Measurements from ENCODE around the gene CLDN3. TPM values are rescaled to one million over a fixed set of nuclear protein-coding genes. Genes with fewer than 3 reads are reported as not detected.

CLDN3 gene
- polyA plus RNA-seq, 2 of the 4 experiments (the other 2 are of a cell fraction) = 1.7 to 2.0 TPM

GRCh38 chr7:73738220-73738611 is 31.9 kb downstream of the CLDN3 start:
- peak; percentile 20 to 46; a peak in 5 of 6 replicates for ATAC-seq
- ChIA-PET POLR2A (interaction anchor here (0.6 to 2.5 kb wide), 11 partner anchors 15 to 291 kb away, joined by 3 to 16 read pairs (median 3); partner anchors contain the start of genes METTL27 and TBL2), CTCF (interaction anchor here (1.3 to 12.2 kb wide), 5 partner anchors 12 to 286 kb away, joined by 4 to 273 read pairs (median 12); no protein-coding TSS in a partner anchor)
- no peak for FAIRE-seq
- no peak for TF ChIP-seq POLR2A (IDR thresholded peaks at IDR 0.05; ENCODE audit: low read length)
- TF ChIP-seq PHF8 (IDR thresholded peaks at IDR 0.05; ENCODE audit: borderline replicate concordance, low read depth) = peak; percentile 59; the same call in 1 of the 2 replicates
- TF ChIP-seq KDM1A (IDR thresholded peaks at IDR 0.05; ENCODE audit: low read depth) = no peak
- TF ChIP-seq ZSCAN20 (CRISPR knock-in tag; IDR thresholded peaks at IDR 0.05) = no peak
- TF ChIP-seq RAD21 (conservative IDR thresholded peaks at IDR 0.05 in 1 of 2, IDR thresholded peaks at IDR 0.05 in 1 of 2) = no peak
- peak overlapping the region; percentile 86 to 96 for H3K27ac ChIP-seq
- WGBS (ENCODE audit: missing lambda C conversion rate) = under 1% methylated on average over 17 of the region's 24 CpGs
- peak; percentile 65 to 74 for DNase-seq (ENCODE audit: low read depth in 1 of 2, low spot score in 1 of 2)
- H3K9me3 ChIP-seq = no peaks in the 10 kb centered on the region
- H3K4me2 ChIP-seq = peak overlapping the region; percentile 87
- H3K4me3 ChIP-seq = peak overlapping the region; percentile 78
- H3K4me1 ChIP-seq = peaks cover 24% of the 10 kb centered on the region

DNA sequence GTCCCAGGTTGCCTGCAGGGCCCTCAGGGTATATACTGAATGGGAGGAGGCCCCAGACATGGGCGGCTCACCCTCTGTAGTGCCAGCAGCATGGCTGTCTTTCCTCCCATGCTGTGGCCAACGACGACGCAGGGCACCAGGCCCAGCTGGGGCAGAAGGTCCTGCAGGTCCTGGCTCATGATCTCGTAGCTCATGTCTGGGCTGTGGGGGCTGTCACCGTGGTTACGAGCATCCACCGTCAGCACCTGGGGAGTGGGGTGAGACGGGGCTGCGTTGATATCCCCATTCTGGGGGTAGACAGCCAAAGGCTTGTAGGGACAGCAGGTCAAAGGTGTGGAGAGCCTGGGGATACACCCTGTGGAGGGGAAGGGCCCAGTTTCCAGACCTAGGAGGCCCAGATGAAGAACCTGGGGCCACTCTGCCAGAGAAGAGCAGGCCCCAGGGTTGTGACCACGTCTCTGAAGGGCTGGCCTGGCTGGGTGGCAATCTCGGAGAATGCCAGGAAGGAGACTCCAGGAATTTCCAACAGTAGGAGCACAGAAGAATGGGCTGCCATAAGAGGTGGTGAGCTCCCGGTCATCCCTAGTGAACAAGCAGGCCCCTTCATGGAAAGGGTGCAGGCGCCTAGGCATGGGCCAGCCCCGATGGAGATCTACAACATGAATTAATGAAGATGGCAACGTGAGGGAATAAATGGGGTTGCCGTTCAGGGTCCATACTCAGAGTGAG is 32.4 kb downstream of the CLDN3 start:
- ChIA-PET POLR2A (interaction anchor here (0.6 to 1.5 kb wide), 5 partner anchors 30 to 292 kb away, joined by 3 to 4 read pairs (median 3); no protein-coding TSS in a partner anchor), CTCF (interaction anchor here (0.5 to 12.2 kb wide), 8 partner anchors 12 to 665 kb away, joined by 3 to 273 read pairs (median 8); partner anchors contain the start of gene VPS37D)
- H3K4me1 ChIP-seq = peaks cover 18% of the 10 kb centered on the region
- no peak for ATAC-seq
- peak overlapping the region; percentile 86 to 96; a peak in 4 of 6 replicates for H3K27ac ChIP-seq
- DNase-seq (ENCODE audit: low read depth in 1 of 2, low spot score in 1 of 2) = no peak
- TF ChIP-seq HDAC2 (IDR thresholded peaks at IDR 0.05) (no peak), RARB (CRISPR knock-in tag; IDR thresholded peaks at IDR 0.05) (no peak), RCOR1 (IDR thresholded peaks at IDR 0.05; ENCODE audit: low read depth, low read length) (no peak), KDM5A (IDR thresholded peaks at IDR 0.05) (no peak), POLR2AphosphoS2 (conservative IDR thresholded peaks at IDR 0.05; ENCODE audit: low read length) (no peak)
- TF ChIP-seq, protein P1, sequence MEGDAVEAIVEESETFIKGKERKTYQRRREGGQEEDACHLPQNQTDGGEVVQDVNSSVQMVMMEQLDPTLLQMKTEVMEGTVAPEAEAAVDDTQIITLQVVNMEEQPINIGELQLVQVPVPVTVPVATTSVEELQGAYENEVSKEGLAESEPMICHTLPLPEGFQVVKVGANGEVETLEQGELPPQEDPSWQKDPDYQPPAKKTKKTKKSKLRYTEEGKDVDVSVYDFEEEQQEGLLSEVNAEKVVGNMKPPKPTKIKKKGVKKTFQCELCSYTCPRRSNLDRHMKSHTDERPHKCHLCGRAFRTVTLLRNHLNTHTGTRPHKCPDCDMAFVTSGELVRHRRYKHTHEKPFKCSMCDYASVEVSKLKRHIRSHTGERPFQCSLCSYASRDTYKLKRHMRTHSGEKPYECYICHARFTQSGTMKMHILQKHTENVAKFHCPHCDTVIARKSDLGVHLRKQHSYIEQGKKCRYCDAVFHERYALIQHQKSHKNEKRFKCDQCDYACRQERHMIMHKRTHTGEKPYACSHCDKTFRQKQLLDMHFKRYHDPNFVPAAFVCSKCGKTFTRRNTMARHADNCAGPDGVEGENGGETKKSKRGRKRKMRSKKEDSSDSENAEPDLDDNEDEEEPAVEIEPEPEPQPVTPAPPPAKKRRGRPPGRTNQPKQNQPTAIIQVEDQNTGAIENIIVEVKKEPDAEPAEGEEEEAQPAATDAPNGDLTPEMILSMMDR (IDR thresholded peaks at IDR 0.05) = no peak
- H3K4me3 ChIP-seq = peak overlapping the region; percentile 78
- H3K9me3 ChIP-seq = no peaks in the 10 kb centered on the region
- peak overlapping the region; percentile 87 for H3K4me2 ChIP-seq
- FAIRE-seq = no peak
- 69% methylated on average over 17 of the region's 17 CpGs for WGBS (ENCODE audit: missing lambda C conversion rate)

GRCh38 chr7:73736885-73737284 is 33.2 kb downstream of the CLDN3 start:
- ATAC-seq (no peak), FAIRE-seq (no peak), DNase-seq (ENCODE audit: low read depth in 1 of 2, low spot score in 1 of 2) (no peak)
- no peak for TF ChIP-seq HOXB5 (CRISPR knock-in tag; IDR thresholded peaks at IDR 0.05)
- no peak for TF ChIP-seq FOXS1 (CRISPR knock-in tag; IDR thresholded peaks at IDR 0.05)
- TF ChIP-seq CHD4 (IDR thresholded peaks at IDR 0.05; ENCODE audit: borderline replicate concordance) = no peak
- TF ChIP-seq CBX2 (IDR thresholded peaks at IDR 0.05; ENCODE audit: borderline replicate concordance, low read depth) = no peak
- TF ChIP-seq ZFP36 (IDR thresholded peaks at IDR 0.05; ENCODE audit: borderline replicate concordance, partially characterized antibody) = no peak
- no peak for TF ChIP-seq HES2 (IDR thresholded peaks at IDR 0.05)
- no peak for TF ChIP-seq HEYL (CRISPR knock-in tag; IDR thresholded peaks at IDR 0.05)
- no peak for TF ChIP-seq NPAS2 (CRISPR knock-in tag; IDR thresholded peaks at IDR 0.05; ENCODE audit: borderline replicate concordance)
- TF ChIP-seq HMGXB4 (CRISPR knock-in tag; IDR thresholded peaks at IDR 0.05; ENCODE audit: borderline replicate concordance) = no peak
- TF ChIP-seq, protein P2, sequence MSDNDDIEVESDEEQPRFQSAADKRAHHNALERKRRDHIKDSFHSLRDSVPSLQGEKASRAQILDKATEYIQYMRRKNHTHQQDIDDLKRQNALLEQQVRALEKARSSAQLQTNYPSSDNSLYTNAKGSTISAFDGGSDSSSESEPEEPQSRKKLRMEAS (IDR thresholded peaks at IDR 0.05) = no peak
- TF ChIP-seq, protein P3, sequence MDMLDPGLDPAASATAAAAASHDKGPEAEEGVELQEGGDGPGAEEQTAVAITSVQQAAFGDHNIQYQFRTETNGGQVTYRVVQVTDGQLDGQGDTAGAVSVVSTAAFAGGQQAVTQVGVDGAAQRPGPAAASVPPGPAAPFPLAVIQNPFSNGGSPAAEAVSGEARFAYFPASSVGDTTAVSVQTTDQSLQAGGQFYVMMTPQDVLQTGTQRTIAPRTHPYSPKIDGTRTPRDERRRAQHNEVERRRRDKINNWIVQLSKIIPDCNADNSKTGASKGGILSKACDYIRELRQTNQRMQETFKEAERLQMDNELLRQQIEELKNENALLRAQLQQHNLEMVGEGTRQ (IDR thresholded peaks at IDR 0.05) = no peak
- H3K4me3 ChIP-seq = no peak overlapping the region
- POLR2A ChIA-PET = interaction anchor here (0.5 kb wide), 1 partner anchor 52 kb away, joined by 4 read pairs; no protein-coding TSS in a partner anchor
- WGBS (ENCODE audit: missing lambda C conversion rate) = 83% methylated on average over 10 of the region's 14 CpGs
- CTCF ChIA-PET = interaction anchor here (0.5 to 12.2 kb wide), 9 partner anchors 11 to 665 kb away, joined by 3 to 273 read pairs (median 31); partner anchors contain the start of genes STX1A and VPS37D
- H3K4me2 ChIP-seq = no peak overlapping the region
- no peaks in the 10 kb centered on the region for H3K9me3 ChIP-seq
- no peak overlapping the region for H3K27ac ChIP-seq
- peaks cover 14% of the 10 kb centered on the region for H3K4me1 ChIP-seq
